Measurements from ENCODE around the gene HGFAC. TPM values are rescaled to one million over a fixed set of nuclear protein-coding genes. Genes with fewer than 3 reads are reported as not detected.

HGFAC gene
- under 1 TPM in 1 of 4 donors, not detected in 3; 0.38 TPM for total RNA-seq

- DNase-seq = no peak
- intact Hi-C loops (cut with DNase I) = loop anchor here (2.0 kb wide), 1 partner anchor 95 kb away; no protein-coding TSS in a partner anchor
- WGBS, 2 donors = 88% methylated on average over 13 of the region's 27 CpGs; no CpG with 5 or more reads in 1 of the 2 donors
Measured at GRCh38 chr4:3441501-3442459, at the start of gene HGFAC. HGFAC (plus strand) TSS chr4:3441968; CDS start chr4:3442002, 34 bp downstream.

GRCh38 chr4:3392321-3392720 is 49.4 kb upstream of the HGFAC start:
- Histone ChIP-seq H3K27ac (no peak overlapping the region), H3K4me3 (no peak overlapping the region), H3K36me3 (peaks cover 0 to 36% (median 0%) of the 10 kb centered on the region in 3 donors), H3K9me3 (no peaks in the 10 kb centered on the region), H3K27me3 (no peaks in the 10 kb centered on the region), H3K4me1 (peaks cover 19 to 56% (median 42%) of the 10 kb centered on the region in 3 donors)
- 59 to 63% methylated on average over 4 of the region's 4 CpGs for WGBS, 2 donors
- TF ChIP-seq POLR2A (IDR thresholded peaks at IDR 0.05) (no peak), CTCF (IDR thresholded peaks at IDR 0.05) (no peak)
- intact Hi-C loops (cut with DNase I) = no loop called here
- no peak for DNase-seq

More at GRCh38 chr4:3441501-3442459, at the start of gene HGFAC:
- no peaks in the 10 kb centered on the region for H3K36me3 ChIP-seq
- no peaks in the 10 kb centered on the region for H3K9me3 ChIP-seq
- no peak within 1 kb of the TSS for H3K27ac ChIP-seq
- H3K4me1 ChIP-seq = peaks cover 16 to 56% (median 20%) of the 10 kb centered on the region in 3 donors
- no peak within 1 kb of the TSS for H3K4me3 ChIP-seq
- peaks cover 0 to 10% (median 0%) of the 10 kb centered on the region in 4 donors for H3K27me3 ChIP-seq
- no peak for TF ChIP-seq POLR2A (IDR thresholded peaks at IDR 0.05)
- no peak for TF ChIP-seq CTCF (IDR thresholded peaks at IDR 0.05)

- H3K27ac ChIP-seq = no peak overlapping the region
- H3K4me1 ChIP-seq = peaks cover 19 to 47% (median 35%) of the 10 kb centered on the region in 3 donors
- no peak for TF ChIP-seq CTCF (IDR thresholded peaks at IDR 0.05)
- TF ChIP-seq POLR2A (IDR thresholded peaks at IDR 0.05) = no peak
- H3K27me3 ChIP-seq = no peaks in the 10 kb centered on the region
- H3K36me3 ChIP-seq = peaks cover 0 to 41% (median 0%) of the 10 kb centered on the region in 3 donors
- intact Hi-C loops (cut with DNase I) = no loop called here
- WGBS, 2 donors = 75 to 87% methylated on average over 7 to 8 of the region's 8 CpGs
- DNase-seq = no peak
- H3K9me3 ChIP-seq = no peaks in the 10 kb centered on the region
- no peak overlapping the region for H3K4me3 ChIP-seq
Measured at GRCh38 chr4:3393171-3393570, 48.6 kb upstream of the HGFAC start.

DNA sequence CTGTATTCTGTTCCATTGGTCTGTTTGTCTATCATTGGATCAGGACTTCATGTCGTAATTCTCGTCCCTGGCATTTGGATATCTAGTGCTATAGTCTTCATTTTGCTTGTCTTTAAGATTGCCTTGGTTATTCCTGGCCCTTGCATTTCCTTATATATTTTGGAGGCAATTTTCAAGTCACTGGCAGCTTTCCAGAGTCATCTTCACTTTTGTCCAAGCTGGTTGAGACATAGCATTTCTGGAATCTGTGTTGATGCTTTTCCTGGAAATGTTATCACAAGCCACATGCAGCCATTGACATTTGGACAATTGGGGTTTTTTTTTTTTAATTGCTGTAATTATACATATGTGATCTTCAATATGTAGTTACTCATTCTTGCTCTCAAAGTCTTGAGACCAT is 45.2 kb upstream of the HGFAC start:
- intact Hi-C loops (cut with DNase I) = no loop called here
- TF ChIP-seq CTCF (IDR thresholded peaks at IDR 0.05) = no peak
- no peak for DNase-seq
- H3K27me3 ChIP-seq = no peaks in the 10 kb centered on the region
- 62 to 96% methylated on average over 2 of the region's 2 CpGs for WGBS, 2 donors
- H3K27ac ChIP-seq = no peak overlapping the region
- peaks cover 0 to 48% (median 0%) of the 10 kb centered on the region in 3 donors for H3K36me3 ChIP-seq
- peaks cover 0 to 13% (median 4%) of the 10 kb centered on the region in 3 donors for H3K4me1 ChIP-seq
- H3K9me3 ChIP-seq = no peaks in the 10 kb centered on the region
- no peak overlapping the region for H3K4me3 ChIP-seq

DNA sequence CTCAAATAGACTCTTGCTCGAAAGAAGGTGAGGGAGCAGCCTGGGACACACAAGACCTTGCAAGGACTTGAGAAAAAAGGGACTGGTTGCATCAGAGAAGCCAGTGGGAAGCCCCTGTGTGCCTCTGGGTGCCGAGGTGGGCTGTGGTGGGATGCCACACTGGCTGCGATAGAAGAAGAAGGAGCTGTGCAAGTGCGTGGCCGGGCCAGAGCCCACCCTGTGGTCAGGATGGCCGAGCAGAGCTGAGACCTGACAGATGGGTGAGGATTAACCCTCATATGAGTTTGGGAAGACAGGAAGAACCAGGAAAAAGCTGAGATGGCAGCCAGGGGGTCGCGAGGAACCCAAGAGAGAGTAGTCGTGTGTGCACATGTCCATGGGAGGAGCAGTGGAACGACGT is 44.6 kb upstream of the HGFAC start:
- intact Hi-C loops (cut with DNase I) = no loop called here
- Histone ChIP-seq H3K27me3 (no peaks in the 10 kb centered on the region), H3K4me3 (no peak overlapping the region), H3K36me3 (peaks cover 0 to 52% (median 0%) of the 10 kb centered on the region in 3 donors), H3K4me1 (peaks cover 0 to 8% (median 0%) of the 10 kb centered on the region in 3 donors), H3K9me3 (no peaks in the 10 kb centered on the region), H3K27ac (no peak overlapping the region)
- DNase-seq = no peak
- 88 to 94% methylated on average over 9 to 11 of the region's 11 CpGs for WGBS, 2 donors
- TF ChIP-seq POLR2A (IDR thresholded peaks at IDR 0.05) (no peak), CTCF (IDR thresholded peaks at IDR 0.05) (no peak)

All from esophagus squamous epithelium (tissue), 5 donors.